Activated T-cell treated with anti-CD3 and anti-CD28 coated beads, Interleukin-2, amount 50 U/mL, for 24 hours (primary cell): ENCODE data around the gene TMEM179.

Experiments
- DNase-seq: peaks from one replicate; pipeline ENCODE4 v3.0.0-alpha.2; 2020
- H3K27ac Mint-ChIP-seq: 2 replicates; pipeline ENCODE4 v1.8.0; 2020; ENCODE audit warnings: mild to moderate bottlenecking, mixed read lengths
- H3K27me3 Mint-ChIP-seq: 2 replicates; pipeline ENCODE4 v1.8.0; 2020; ENCODE audit warnings: mixed read lengths
- H3K36me3 Mint-ChIP-seq: 2 replicates; pipeline ENCODE4 v1.8.0; 2020; ENCODE audit warnings: low read depth, mixed read lengths
- H3K4me1 Mint-ChIP-seq: 2 replicates; pipeline ENCODE4 v1.8.0; 2020; ENCODE audit warnings: low read depth, mixed read lengths
- H3K4me3 Mint-ChIP-seq: 2 replicates; pipeline ENCODE4 v1.8.0; 2020; ENCODE audit warnings: mild to moderate bottlenecking, moderate library complexity, mixed read lengths
- H3K9me3 Mint-ChIP-seq: 2 replicates; pipeline ENCODE4 v1.8.0; 2020; ENCODE audit warnings: mixed read lengths

TMEM179 gene

DNA sequence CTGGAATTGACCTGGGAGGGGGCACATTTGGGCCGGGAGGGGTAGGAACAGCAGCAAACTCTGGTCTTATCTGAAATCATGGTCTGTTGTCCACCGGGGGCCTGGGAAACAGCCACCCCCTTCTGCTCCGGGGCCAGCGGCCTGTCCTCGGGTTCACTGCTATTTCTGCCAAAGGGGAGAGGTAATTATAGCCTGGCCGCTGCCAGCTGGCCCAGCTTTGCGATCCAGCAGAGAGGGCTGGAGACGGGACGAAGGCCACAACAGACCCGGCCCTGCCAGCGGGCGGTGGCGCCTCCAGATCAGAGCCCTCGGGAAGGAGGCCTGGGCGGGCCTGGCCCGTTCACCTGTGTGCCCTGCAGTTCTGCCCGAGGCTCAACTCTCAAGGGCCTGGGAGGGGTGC is 25.1 kb downstream of the TMEM179 start, which contains the start of gene C14orf180:
TSS of gene C14orf180 (plus strand) at position 258 of the 400 bp plus-strand sequence. CDS start 6,667 bp downstream, outside the sequence.
- Mint-ChIP-seq H3K36me3 (no peaks in the 10 kb centered on the region), H3K27me3 (no peaks in the 10 kb centered on the region), H3K9me3 (no peaks in the 10 kb centered on the region), H3K27ac (no peak within 1 kb of the TSS), H3K4me1 (no peaks in the 10 kb centered on the region), H3K4me3 (no peak within 1 kb of the TSS)
- DNase-seq, result no peak

DNA sequence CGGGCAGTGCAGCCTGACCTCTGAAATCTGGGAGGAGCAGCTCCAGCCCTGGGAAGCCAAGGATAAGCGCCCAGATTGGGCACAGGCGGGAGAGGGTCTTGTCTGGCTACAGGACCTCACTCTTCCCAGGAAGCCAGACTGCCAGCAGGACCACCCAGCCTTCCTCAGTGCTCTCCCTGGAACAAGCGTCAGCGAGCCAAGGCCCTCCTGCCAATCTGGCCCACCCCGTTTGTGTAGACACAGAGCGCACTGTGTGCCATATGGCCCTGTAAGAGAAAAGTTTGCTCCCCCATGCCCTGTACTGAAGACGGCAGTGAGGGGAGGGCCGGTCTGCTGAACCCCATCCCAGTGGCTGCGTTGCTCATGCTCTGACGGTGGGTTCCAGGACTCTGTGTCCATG is 26.3 kb downstream of the TMEM179 start:
- no peaks in the 10 kb centered on the region for H3K27me3 Mint-ChIP-seq
- H3K4me3 Mint-ChIP-seq, result no peak overlapping the region
- no peaks in the 10 kb centered on the region for H3K4me1 Mint-ChIP-seq
- no peak for DNase-seq
- H3K9me3 Mint-ChIP-seq, result no peaks in the 10 kb centered on the region
- H3K36me3 Mint-ChIP-seq, result no peaks in the 10 kb centered on the region
- no peak overlapping the region for H3K27ac Mint-ChIP-seq

GRCh38 chr14:104577847-104578301 is 26.7 kb downstream of the TMEM179 start:
- Mint-ChIP-seq H3K36me3 (no peaks in the 10 kb centered on the region), H3K9me3 (no peaks in the 10 kb centered on the region), H3K4me3 (no peak overlapping the region), H3K27ac (no peak overlapping the region), H3K4me1 (no peaks in the 10 kb centered on the region), H3K27me3 (no peaks in the 10 kb centered on the region)
- no peak for DNase-seq

DNA sequence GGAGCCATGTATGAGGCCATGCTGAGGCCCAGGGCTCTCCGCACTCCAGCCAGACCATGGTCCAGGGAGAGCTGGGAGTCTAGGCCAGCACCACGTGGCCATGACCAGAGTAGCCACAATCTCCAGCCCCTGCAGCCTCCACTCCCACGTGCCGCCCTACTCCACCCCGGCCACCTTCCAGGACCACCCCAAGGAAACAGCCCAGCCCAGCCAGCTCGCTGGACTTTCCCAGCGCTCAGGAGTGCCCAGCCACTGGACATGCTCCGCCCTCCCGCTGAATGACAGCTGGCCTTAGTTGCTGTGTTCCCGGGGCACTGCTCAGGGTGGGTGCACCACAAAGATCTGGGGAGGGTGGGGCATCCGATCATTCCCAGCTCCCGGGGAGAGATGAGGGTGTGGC is 27.1 kb downstream of the TMEM179 start:
- Mint-ChIP-seq H3K27ac (no peak overlapping the region), H3K27me3 (no peaks in the 10 kb centered on the region), H3K36me3 (no peaks in the 10 kb centered on the region), H3K9me3 (no peaks in the 10 kb centered on the region), H3K4me3 (no peak overlapping the region), H3K4me1 (no peaks in the 10 kb centered on the region)
- DNase-seq, result no peak

DNA sequence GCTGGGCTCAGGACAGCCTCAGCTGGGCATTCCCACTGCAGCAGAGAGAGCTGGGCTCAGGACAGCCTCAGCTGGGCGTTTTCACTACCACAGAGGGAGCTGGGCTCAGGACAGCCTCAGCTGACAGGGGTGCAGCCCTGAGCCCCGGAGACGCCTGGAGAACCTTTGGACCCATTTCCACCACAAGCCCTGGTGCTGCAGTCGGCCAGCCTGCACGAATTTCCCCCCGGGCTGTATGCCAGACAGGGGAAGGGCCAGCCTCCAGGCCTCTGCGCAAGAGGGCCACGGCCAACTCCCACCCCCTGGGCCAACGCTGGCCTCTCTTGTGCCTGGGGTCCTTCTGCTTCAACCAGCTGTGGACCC is 27.6 kb downstream of the TMEM179 start:
- DNase-seq, result no peak
- no peaks in the 10 kb centered on the region for H3K9me3 Mint-ChIP-seq
- no peak overlapping the region for H3K4me3 Mint-ChIP-seq
- no peaks in the 10 kb centered on the region for H3K27me3 Mint-ChIP-seq
- H3K27ac Mint-ChIP-seq, result no peak overlapping the region
- H3K36me3 Mint-ChIP-seq, result no peaks in the 10 kb centered on the region
- no peaks in the 10 kb centered on the region for H3K4me1 Mint-ChIP-seq

- no peaks in the 10 kb centered on the region for H3K36me3 Mint-ChIP-seq
- no peaks in the 10 kb centered on the region for H3K27me3 Mint-ChIP-seq
- no peaks in the 10 kb centered on the region for H3K9me3 Mint-ChIP-seq
- H3K27ac Mint-ChIP-seq, result no peak overlapping the region
- H3K4me1 Mint-ChIP-seq, result no peaks in the 10 kb centered on the region
- no peak overlapping the region for H3K4me3 Mint-ChIP-seq
- no peak for DNase-seq
These were observed 28.2 kb downstream of the TMEM179 start for GRCh38 chr14:104576232-104576969.

GRCh38 chr14:104574978-104575583 is 29.5 kb downstream of the TMEM179 start:
- no peak overlapping the region for H3K4me3 Mint-ChIP-seq
- H3K36me3 Mint-ChIP-seq, result no peaks in the 10 kb centered on the region
- H3K27me3 Mint-ChIP-seq, result no peaks in the 10 kb centered on the region
- DNase-seq, result no peak
- no peaks in the 10 kb centered on the region for H3K4me1 Mint-ChIP-seq
- no peaks in the 10 kb centered on the region for H3K9me3 Mint-ChIP-seq
- H3K27ac Mint-ChIP-seq, result no peak overlapping the region

GRCh38 chr14:104574536-104574935 is 30.0 kb downstream of the TMEM179 start:
- Mint-ChIP-seq H3K4me3 (no peak overlapping the region), H3K27me3 (no peaks in the 10 kb centered on the region), H3K27ac (no peak overlapping the region), H3K36me3 (no peaks in the 10 kb centered on the region), H3K4me1 (no peaks in the 10 kb centered on the region), H3K9me3 (no peaks in the 10 kb centered on the region)
- DNase-seq, result no peak

DNA sequence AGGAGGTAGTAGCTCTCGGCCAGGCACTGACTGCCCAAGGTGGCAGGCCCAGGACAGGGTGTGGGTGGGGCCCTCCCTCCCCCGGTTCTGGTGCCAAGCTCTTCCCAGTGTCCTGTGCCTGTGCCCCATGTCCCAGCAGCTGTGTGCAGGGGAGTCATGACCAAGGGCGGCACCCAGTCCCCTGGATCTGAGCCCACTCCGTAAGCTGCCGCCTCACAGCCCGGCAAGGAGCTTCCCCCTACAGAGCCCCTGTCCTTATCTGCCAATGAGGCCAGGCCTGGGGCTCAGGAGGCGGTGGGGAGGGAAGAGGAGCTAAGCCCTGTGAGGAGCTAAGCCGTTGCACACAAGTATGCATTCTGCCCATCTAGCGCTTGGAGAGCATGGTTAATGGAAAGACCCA is 30.6 kb downstream of the TMEM179 start:
- H3K4me3 Mint-ChIP-seq, result no peak overlapping the region

GRCh38 chr14:104572668-104573067 is 31.9 kb downstream of the TMEM179 start:
- no peak overlapping the region for H3K4me3 Mint-ChIP-seq
- no peak for DNase-seq
- H3K9me3 Mint-ChIP-seq, result no peaks in the 10 kb centered on the region
- no peaks in the 10 kb centered on the region for H3K4me1 Mint-ChIP-seq
- H3K27me3 Mint-ChIP-seq, result no peaks in the 10 kb centered on the region
- no peaks in the 10 kb centered on the region for H3K36me3 Mint-ChIP-seq
- H3K27ac Mint-ChIP-seq, result no peak overlapping the region

More for the DNA sequence above, 30.6 kb downstream of the TMEM179 start:
- Mint-ChIP-seq H3K36me3 (no peaks in the 10 kb centered on the region), H3K27me3 (no peaks in the 10 kb centered on the region), H3K27ac (no peak overlapping the region), H3K4me1 (no peaks in the 10 kb centered on the region), H3K9me3 (no peaks in the 10 kb centered on the region)
- no peak for DNase-seq

DNA sequence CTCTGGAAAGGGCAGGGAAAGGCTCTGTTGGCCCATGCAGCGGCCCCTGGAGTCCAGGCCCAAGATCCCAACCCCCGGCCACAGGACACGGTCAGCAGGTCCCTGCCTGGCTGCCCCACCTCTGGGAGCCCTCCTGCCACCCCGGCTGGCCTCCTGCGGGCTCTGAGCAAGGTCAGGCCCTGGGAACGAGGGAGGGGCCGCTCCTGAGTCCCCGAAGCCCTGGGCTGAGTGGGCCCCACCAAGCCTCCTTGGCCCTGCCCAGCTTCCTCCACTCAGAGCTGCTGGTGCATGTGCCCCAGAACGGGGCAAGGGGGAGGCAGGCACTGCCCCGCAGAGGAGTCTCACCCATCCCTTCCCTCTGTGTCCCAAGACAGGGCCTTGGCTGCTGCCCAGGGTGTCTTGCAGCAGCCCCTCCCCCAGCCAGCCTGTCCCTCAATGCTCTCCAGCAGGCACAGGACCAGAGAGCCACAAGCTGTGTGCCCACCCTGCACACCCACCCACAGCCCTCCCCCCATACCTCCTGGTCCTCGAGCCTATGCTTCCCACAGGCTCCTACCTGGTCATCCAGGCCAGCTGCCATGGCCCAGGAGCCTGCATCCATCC is 32.4 kb downstream of the TMEM179 start:
- no peaks in the 10 kb centered on the region for H3K27me3 Mint-ChIP-seq
- H3K27ac Mint-ChIP-seq, result no peak overlapping the region
- no peak overlapping the region for H3K4me3 Mint-ChIP-seq
- no peaks in the 10 kb centered on the region for H3K9me3 Mint-ChIP-seq
- no peaks in the 10 kb centered on the region for H3K4me1 Mint-ChIP-seq
- no peaks in the 10 kb centered on the region for H3K36me3 Mint-ChIP-seq
- no peak for DNase-seq

DNA sequence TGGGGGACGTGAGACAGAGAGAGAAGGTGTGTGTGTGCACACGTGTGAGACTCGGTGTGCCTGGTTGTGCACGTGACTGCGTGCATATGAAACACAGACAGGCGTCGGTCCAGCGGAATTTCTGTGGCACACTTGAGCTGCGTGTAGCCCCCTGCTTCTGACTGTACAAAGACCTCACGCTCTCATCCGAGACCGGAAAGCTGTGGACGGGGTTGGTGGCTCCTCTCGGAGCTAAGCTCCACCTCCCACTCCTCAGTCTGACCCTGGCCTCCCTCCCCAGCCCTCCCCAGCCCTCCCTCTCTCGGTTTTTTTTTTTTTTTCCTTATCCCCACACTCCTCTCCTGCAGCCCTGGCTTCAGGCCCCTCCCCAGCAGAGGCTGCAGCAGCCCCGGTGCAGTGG is 33.3 kb downstream of the TMEM179 start:
- H3K9me3 Mint-ChIP-seq, result no peaks in the 10 kb centered on the region
- no peak overlapping the region for H3K27ac Mint-ChIP-seq
- no peak overlapping the region for H3K4me3 Mint-ChIP-seq
- H3K4me1 Mint-ChIP-seq, result no peaks in the 10 kb centered on the region
- no peak for DNase-seq
- no peaks in the 10 kb centered on the region for H3K36me3 Mint-ChIP-seq
- H3K27me3 Mint-ChIP-seq, result peaks cover 6% of the 10 kb centered on the region

DNA sequence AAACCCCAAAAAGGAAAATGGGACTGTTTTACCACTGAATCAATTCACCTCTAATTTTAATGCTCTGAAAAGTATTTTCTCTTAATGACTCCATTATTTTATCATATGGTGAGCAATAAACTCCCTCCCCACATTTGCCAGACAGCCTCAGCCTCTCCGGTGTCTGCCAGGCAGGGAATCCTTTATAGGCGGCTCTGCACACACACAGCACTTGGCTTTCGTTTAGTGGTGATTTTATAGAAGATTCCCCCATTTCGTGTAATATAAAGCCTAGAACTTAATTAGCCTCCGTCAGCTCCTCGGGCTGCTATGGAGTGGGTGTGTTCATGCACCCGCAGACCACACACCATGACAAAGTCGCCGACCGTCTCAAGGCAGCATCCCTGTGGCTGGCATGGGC is 35.1 kb downstream of the TMEM179 start:
- DNase-seq, result no peak
- no peaks in the 10 kb centered on the region for H3K9me3 Mint-ChIP-seq
- no peaks in the 10 kb centered on the region for H3K36me3 Mint-ChIP-seq
- H3K4me3 Mint-ChIP-seq, result no peak overlapping the region
- H3K4me1 Mint-ChIP-seq, result no peaks in the 10 kb centered on the region
- no peak overlapping the region for H3K27ac Mint-ChIP-seq
- H3K27me3 Mint-ChIP-seq, result peaks cover 18% of the 10 kb centered on the region

GRCh38 chr14:104568620-104569019 is 36.0 kb downstream of the TMEM179 start:
- H3K9me3 Mint-ChIP-seq, result no peaks in the 10 kb centered on the region
- H3K27me3 Mint-ChIP-seq, result peaks cover 22% of the 10 kb centered on the region
- no peak overlapping the region for H3K4me3 Mint-ChIP-seq
- DNase-seq, result no peak
- no peak overlapping the region for H3K27ac Mint-ChIP-seq
- peaks cover 2% of the 10 kb centered on the region for H3K4me1 Mint-ChIP-seq
- no peaks in the 10 kb centered on the region for H3K36me3 Mint-ChIP-seq

GRCh38 chr14:104567957-104568225 is 36.7 kb downstream of the TMEM179 start:
- Mint-ChIP-seq H3K27ac (no peak overlapping the region), H3K4me3 (no peak overlapping the region), H3K4me1 (peaks cover 2% of the 10 kb centered on the region), H3K36me3 (no peaks in the 10 kb centered on the region), H3K27me3 (peaks cover 23% of the 10 kb centered on the region), H3K9me3 (no peaks in the 10 kb centered on the region)
- no peak for DNase-seq
